ENCODE data around the gene RCL1.

DNA sequence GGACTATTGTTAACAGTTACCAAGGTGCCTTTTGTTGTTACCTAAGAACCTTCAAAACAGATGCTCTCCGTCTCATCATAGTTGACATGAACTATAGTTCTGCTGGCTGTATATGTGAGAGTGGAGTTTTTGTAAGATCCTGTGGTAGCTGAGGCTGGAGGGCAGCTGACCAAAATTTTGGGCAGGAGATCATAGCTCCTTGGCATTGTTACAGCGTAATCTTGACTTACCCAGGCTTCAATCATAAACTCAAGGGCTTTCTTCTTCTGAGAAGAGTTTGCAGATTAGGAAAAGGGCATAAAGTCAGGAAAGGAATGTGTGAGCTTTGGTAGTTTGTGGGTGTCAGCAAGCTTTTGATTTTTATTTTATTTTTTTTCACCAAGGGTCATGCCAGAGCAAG is 34.5 kb downstream of the RCL1 start:
- TF ChIP-seq, protein P1, sequence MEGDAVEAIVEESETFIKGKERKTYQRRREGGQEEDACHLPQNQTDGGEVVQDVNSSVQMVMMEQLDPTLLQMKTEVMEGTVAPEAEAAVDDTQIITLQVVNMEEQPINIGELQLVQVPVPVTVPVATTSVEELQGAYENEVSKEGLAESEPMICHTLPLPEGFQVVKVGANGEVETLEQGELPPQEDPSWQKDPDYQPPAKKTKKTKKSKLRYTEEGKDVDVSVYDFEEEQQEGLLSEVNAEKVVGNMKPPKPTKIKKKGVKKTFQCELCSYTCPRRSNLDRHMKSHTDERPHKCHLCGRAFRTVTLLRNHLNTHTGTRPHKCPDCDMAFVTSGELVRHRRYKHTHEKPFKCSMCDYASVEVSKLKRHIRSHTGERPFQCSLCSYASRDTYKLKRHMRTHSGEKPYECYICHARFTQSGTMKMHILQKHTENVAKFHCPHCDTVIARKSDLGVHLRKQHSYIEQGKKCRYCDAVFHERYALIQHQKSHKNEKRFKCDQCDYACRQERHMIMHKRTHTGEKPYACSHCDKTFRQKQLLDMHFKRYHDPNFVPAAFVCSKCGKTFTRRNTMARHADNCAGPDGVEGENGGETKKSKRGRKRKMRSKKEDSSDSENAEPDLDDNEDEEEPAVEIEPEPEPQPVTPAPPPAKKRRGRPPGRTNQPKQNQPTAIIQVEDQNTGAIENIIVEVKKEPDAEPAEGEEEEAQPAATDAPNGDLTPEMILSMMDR (IDR thresholded peaks at IDR 0.05), result no peak
- TF ChIP-seq POLR2A (IDR thresholded peaks at IDR 0.05), result no peak
